A673 (cell line): Measurements from ENCODE around the gene CSH1. TPM values are rescaled to one million over a fixed set of nuclear protein-coding genes. Genes with fewer than 3 reads are reported as not detected.

Experiments used
- BruUV-seq: library from RNA; stranded (reverse); fragments of 400-500 nt; replicated peaks from 2 replicates; lab custom pipeline; 2021; lab: Mats Ljungman, UMichigan
- CTCF ChIA-PET: fragments of 300-600 bp; sonication (Branson Sonifier 250); formaldehyde crosslinking; loops from one replicate; lab custom pipeline; 2022; ENCODE audit warnings: antibody characterized with exemption; lab: Charles Lee
- POLR2A ChIA-PET: fragments of 300-600 bp; sonication (Branson Sonifier 250); formaldehyde crosslinking; loops from one replicate; lab custom pipeline; 2022; ENCODE audit warnings: antibody characterized with exemption; ENCODE audit not compliant: low non-redundant PET; lab: Charles Lee
- DNase-seq: peaks from one replicate; pipeline ENCODE4 v3.0.0-alpha.2; 2015; ENCODE audit warnings: low spot score
- H3K27ac ChIP-seq: fragments of 200-600 bp; sonication (generic); 2 replicates; pipeline ENCODE4 v1.5.1; 2016; ENCODE audit warnings: mixed run types, low read depth, mild to moderate bottlenecking, mixed read lengths, antibody characterized with exemption, low read length; ENCODE audit not compliant: poor library complexity, severe bottlenecking
- H3K27me3 ChIP-seq: fragments of 200-600 bp; sonication (generic); replicated peaks from 2 replicates; pipeline ENCODE4 v1.6.1; 2017; ENCODE audit warnings: mixed run types, low read depth, mild to moderate bottlenecking, mixed read lengths, antibody characterized with exemption, low read length; ENCODE audit not compliant: insufficient read depth, poor library complexity
- H3K36me3 ChIP-seq: fragments of 200-600 bp; sonication (generic); 2 replicates; pipeline ENCODE4 v1.6.1; 2016; ENCODE audit warnings: mixed run types, mild to moderate bottlenecking, mixed read lengths, antibody characterized with exemption, low read length; ENCODE audit not compliant: insufficient read depth, poor library complexity, severe bottlenecking
- H3K4me1 ChIP-seq: fragments of 200-600 bp; sonication (generic); 2 replicates; pipeline ENCODE4 v1.6.1; 2017; ENCODE audit warnings: mixed run types, mild to moderate bottlenecking, mixed read lengths, antibody characterized with exemption, low read length; ENCODE audit not compliant: insufficient read depth, poor library complexity, severe bottlenecking
- H3K4me3 ChIP-seq: fragments of 200-600 bp; sonication (generic); 2 replicates; pipeline ENCODE4 v1.5.1; 2016; ENCODE audit warnings: low read depth, mixed run types, mild to moderate bottlenecking, mixed read lengths, low read length; ENCODE audit not compliant: poor library complexity, severe bottlenecking
- H3K9me3 ChIP-seq: fragments of 200-600 bp; sonication (generic); 2 replicates; pipeline ENCODE4 v1.6.1; 2016; ENCODE audit warnings: mixed run types, low read depth, mild to moderate bottlenecking, mixed read lengths, antibody characterized with exemption, low read length; ENCODE audit not compliant: poor library complexity, severe bottlenecking
- EZH2 ChIP-seq: fragments of 200-600 bp; sonication (generic); IDR thresholded peaks from 2 replicates; pipeline ENCODE4 v1.6.1; 2017; ENCODE audit warnings: borderline replicate concordance, low read depth, mild to moderate bottlenecking, mixed read lengths, antibody characterized with exemption, low read length; ENCODE audit not compliant: poor library complexity, severe bottlenecking
- intact Hi-C: fragments of 100-400 bp; cut with micrococcal nuclease; formaldehyde crosslinking; loops from one replicate; pipeline ENCODE4 v1.10.0; 2022; ENCODE audit not compliant: unreplicated experiment
- total RNA-seq: library from RNA; stranded (reverse); gene quantifications from 2 replicates; pipeline ENCODE4 v1.2.3, GENCODE V29; 2021
- TF ChIP-seq, protein P1 (sequence below): fragments of 300-800, 200-600 bp; sonication (generic); conservative IDR thresholded peaks from 2 replicates; pipeline ENCODE4 v1.5.1; 2017; ENCODE audit warnings: low read depth, mild to moderate bottlenecking, antibody characterized with exemption, low read length, moderate library complexity, mixed read lengths

Gene CSH1
- total RNA-seq, 1 experiment from 2014 or later: not detected

DNA sequence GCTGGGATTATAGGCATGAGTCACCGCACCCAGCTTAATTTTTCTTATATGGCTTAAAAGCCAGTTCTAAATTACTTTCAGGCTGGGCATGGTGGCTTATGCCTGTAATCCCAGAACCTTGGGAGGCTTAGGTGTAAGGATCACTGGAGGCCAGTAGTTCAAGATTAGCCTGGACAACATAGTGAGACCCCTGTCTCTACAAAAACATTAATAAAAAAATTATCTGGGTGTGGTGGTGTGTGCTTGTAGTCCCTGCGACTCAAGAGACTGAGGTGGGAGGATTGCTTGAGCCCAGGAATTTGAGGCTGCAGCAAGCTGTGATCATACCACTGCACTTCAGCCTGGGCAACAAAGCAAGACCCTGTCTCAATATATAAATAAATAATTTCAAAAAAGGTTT, 43.1 kb downstream of the CSH1 start:
- Histone ChIP-seq H3K36me3 (no peaks in the 10 kb centered on the region), H3K27ac (no peak overlapping the region), H3K4me1 (no peaks in the 10 kb centered on the region), H3K4me3 (no peak overlapping the region), H3K27me3 (no peaks in the 10 kb centered on the region), H3K9me3 (no peaks in the 10 kb centered on the region)
- ChIA-PET POLR2A (no interaction called here), CTCF (no interaction called here)
- intact Hi-C loops: no loop called here
- BruUV-seq: no TSS peak
- TF ChIP-seq, protein P1, sequence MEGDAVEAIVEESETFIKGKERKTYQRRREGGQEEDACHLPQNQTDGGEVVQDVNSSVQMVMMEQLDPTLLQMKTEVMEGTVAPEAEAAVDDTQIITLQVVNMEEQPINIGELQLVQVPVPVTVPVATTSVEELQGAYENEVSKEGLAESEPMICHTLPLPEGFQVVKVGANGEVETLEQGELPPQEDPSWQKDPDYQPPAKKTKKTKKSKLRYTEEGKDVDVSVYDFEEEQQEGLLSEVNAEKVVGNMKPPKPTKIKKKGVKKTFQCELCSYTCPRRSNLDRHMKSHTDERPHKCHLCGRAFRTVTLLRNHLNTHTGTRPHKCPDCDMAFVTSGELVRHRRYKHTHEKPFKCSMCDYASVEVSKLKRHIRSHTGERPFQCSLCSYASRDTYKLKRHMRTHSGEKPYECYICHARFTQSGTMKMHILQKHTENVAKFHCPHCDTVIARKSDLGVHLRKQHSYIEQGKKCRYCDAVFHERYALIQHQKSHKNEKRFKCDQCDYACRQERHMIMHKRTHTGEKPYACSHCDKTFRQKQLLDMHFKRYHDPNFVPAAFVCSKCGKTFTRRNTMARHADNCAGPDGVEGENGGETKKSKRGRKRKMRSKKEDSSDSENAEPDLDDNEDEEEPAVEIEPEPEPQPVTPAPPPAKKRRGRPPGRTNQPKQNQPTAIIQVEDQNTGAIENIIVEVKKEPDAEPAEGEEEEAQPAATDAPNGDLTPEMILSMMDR: no peak
- no peak for TF ChIP-seq EZH2
- no peak for DNase-seq

DNA sequence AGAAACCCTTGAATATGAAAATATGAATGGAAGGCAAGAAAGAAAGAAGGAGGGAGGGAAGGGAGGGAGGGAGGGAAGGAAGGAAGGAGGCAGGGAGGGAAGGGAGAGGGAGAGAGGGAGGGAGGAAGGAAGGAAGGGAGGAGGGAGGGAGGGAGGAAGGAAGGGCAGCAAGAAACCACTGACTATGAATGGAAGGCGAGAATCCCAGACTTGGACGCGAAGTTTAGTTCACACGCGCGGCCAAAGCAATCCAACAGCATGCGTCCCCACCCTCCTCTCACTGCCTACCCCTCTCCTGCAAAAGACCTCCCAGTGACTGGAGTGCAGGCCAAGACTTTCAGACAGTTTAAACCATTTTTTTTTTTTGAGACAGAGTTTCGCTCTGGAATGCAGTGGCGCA, 46.0 kb downstream of the CSH1 start:
- Histone ChIP-seq H3K9me3 (no peaks in the 10 kb centered on the region), H3K4me1 (no peaks in the 10 kb centered on the region), H3K27me3 (no peaks in the 10 kb centered on the region), H3K4me3 (no peak overlapping the region), H3K36me3 (no peaks in the 10 kb centered on the region), H3K27ac (no peak overlapping the region)
- ChIA-PET CTCF (no interaction called here), POLR2A (no interaction called here)
- intact Hi-C loops: no loop called here
- TF ChIP-seq, protein P1: no peak
- TF ChIP-seq EZH2: no peak
- BruUV-seq: no TSS peak
- DNase-seq: no peak

DNA sequence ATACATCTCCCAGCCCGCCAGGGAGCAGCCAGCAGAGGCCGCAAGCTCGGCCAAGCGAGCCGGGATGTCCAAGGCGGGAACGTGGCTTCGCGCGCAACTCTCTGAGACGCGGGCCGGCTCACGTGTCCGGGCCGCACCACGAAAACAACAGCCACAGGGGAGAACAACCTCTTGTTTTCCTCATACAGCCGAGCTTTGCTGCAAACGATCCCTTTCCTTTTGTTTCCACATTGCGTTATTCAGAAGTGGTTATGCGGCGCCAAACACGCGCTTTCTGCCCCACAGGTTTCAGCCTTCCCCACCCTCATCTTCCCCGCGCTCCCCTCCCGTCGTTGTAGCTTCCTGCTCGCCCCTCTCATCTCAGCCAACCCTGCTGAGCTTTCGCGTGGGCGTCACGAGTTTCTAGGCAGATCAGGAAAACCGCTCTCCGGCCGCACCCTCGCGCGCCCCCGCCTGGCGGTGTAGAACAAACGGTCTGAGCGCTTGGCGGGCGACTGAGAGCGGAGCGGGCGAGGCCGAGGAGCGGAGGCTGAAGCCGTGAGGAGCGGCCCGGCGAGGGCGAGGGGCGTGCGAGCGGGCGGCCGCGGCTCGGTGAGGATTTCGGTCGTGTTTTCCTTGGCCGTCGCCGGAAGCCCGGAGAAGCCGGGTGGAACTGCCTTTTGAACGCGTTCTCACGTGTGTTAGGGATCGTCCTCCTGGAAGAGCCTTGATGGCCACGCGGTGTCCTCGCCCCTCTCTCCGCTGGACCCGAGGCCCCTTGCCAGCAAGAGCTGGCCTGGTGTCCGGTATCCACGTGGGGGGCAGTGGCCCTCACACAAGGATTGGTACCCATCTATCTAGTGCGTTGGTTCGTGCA, 47.3 kb downstream of the CSH1 start:
- Histone ChIP-seq H3K4me1 (no peaks in the 10 kb centered on the region), H3K9me3 (no peaks in the 10 kb centered on the region), H3K36me3 (no peaks in the 10 kb centered on the region), H3K27ac (no peak overlapping the region), H3K27me3 (no peaks in the 10 kb centered on the region), H3K4me3 (no peak overlapping the region)
- ChIA-PET POLR2A (no interaction called here), CTCF (interaction anchor here (0.6 kb wide), 1 partner anchor 272 kb away, joined by 3 read pairs; no protein-coding TSS in a partner anchor)
- intact Hi-C loops: no loop called here
- DNase-seq: peak; percentile 53
- no TSS peak for BruUV-seq
- no peak for TF ChIP-seq EZH2
- TF ChIP-seq, protein P1: 0 out of 2 replicates have a peak, but pooled peaks have one; percentile 29
